HepG2 (cell line): ENCODE results near the gene CHTF18. TPM values are rescaled to one million over a fixed set of nuclear protein-coding genes. Genes with fewer than 3 reads are reported as not detected.

ENCODE experiments used
- ATAC-seq: fragments of 200-7000 bp; cut with Tn5 transposase; 3 replicates; pipeline ENCODE4 v1.9.1; 2020; ENCODE audit warnings: mild to moderate bottlenecking, moderate library complexity
- BruUV-seq: library from RNA; stranded (reverse); fragments of 400-500 nt; replicated peaks from 2 replicates; lab custom pipeline; 2021; lab: Mats Ljungman, UMichigan
- CTCF ChIA-PET: fragments of 300-600 bp; formaldehyde crosslinking; extraction: SDS; loops from one replicate; lab custom pipeline; 2021; ENCODE audit warnings: low total read pairs, inconsistent platforms, low intra/inter-chr PET ratio; lab: Yijun Ruan, JAX
- POLR2A ChIA-PET: fragments of 350-600 bp; sonication (Branson Sonifier 250); formaldehyde crosslinking; loops from one replicate; lab custom pipeline; 2020; ENCODE audit warnings: antibody characterized with exemption, inconsistent platforms; lab: Yijun Ruan, JAX
- DNase-seq: peaks from one replicate; pipeline ENCODE4 v3.0.0-alpha.2; 2015; ENCODE audit warnings: low spot score
- FAIRE-seq: peaks from 3 replicates; lab custom pipeline; 2011; peaks lifted over from hg19 to GRCh38; lab: Jason Lieb, UNC
- H2AFZ ChIP-seq: one replicate; pipeline ENCODE4 v1.6.1; 2011; ENCODE audit warnings: low read length, inconsistent platforms
- H3K27ac ChIP-seq: fragments of 300-600 bp; 3 replicates; pipeline ENCODE4 v1.8.0; 2011; ENCODE audit warnings: mixed run types, mild to moderate bottlenecking, mixed read lengths, low read length, inconsistent platforms; ENCODE audit not compliant: insufficient read depth; ENCODE audit errors: extremely low read length
- H3K27me3 ChIP-seq, 2 experiments: fragments of 200-600 bp in 1 of 2; 2 replicates in 1 of 2; 3 replicates in 1 of 2; pipeline versions ENCODE4 v1.6.0 to v1.8.0; 2011; ENCODE audit warnings: low read length in 2 of 2, mild to moderate bottlenecking in 2 of 2, moderate library complexity in 2 of 2, inconsistent platforms in 1 of 2; ENCODE audit not compliant: insufficient read depth in 2 of 2, control insufficient read depth in 1 of 2
- H3K36me3 ChIP-seq, 2 experiments: fragments of 200-600 bp in 1 of 2; replicated peaks in 1 of 2; 2 replicates in 1 of 2; 3 replicates in 1 of 2; pipeline versions ENCODE4 v1.5.1 to v1.8.0; 2011; ENCODE audit warnings: low read length in 2 of 2, inconsistent platforms in 1 of 2; ENCODE audit not compliant: insufficient read depth in 2 of 2, control insufficient read depth in 1 of 2
- H3K4me1 ChIP-seq: 2 replicates; pipeline ENCODE4 v1.5.1; 2012; ENCODE audit warnings: low read length, inconsistent platforms; ENCODE audit not compliant: insufficient read depth
- H3K4me2 ChIP-seq: 2 replicates; pipeline ENCODE4 v1.6.0; 2011; ENCODE audit warnings: low read depth, low read length, inconsistent platforms
- H3K4me3 ChIP-seq, 3 experiments: fragments of 200-600 bp in 1 of 3; sonication (generic), shearing (Covaris generic) in 1 of 3; replicated peaks in 1 of 3; 2 replicates each; pipeline ENCODE4 v1.5.1; 2011 to 2016; ENCODE audit warnings: low read length in 3 of 3, inconsistent platforms in 2 of 3, low read depth in 2 of 3, mild to moderate bottlenecking in 2 of 3, control low read depth in 1 of 3, mixed read lengths in 1 of 3; ENCODE audit not compliant: insufficient read depth in 1 of 3
- H3K79me2 ChIP-seq: one replicate; pipeline ENCODE4 v1.6.1; 2011; ENCODE audit warnings: low read length, inconsistent platforms; ENCODE audit not compliant: insufficient read depth
- H3K9ac ChIP-seq: 2 replicates; pipeline ENCODE4 v1.6.0; 2011; ENCODE audit warnings: mild to moderate bottlenecking, low read depth, low read length, inconsistent platforms; ENCODE audit not compliant: insufficient read depth
- H3K9me3 ChIP-seq: 2 replicates; pipeline ENCODE4 v1.5.1; 2012; ENCODE audit warnings: mild to moderate bottlenecking, low read length
- H4K20me1 ChIP-seq: 2 replicates; pipeline ENCODE4 v1.6.0; 2011; ENCODE audit warnings: inconsistent platforms, mild to moderate bottlenecking, low read length, moderate library complexity; ENCODE audit not compliant: insufficient read depth
- ATF1 ChIP-seq: IDR thresholded peaks from 2 replicates; pipeline ENCODE4 v1.6.1; 2016; ENCODE audit warnings: mild to moderate bottlenecking, control low read depth
- MAFF ChIP-seq: IDR thresholded peaks from 2 replicates; pipeline ENCODE4 v1.6.1; 2011; ENCODE audit warnings: low read depth, low read length, improper control_type of control experiment
- MIER3 ChIP-seq: IDR thresholded peaks from 2 replicates; pipeline ENCODE4 v1.6.1; 2016; ENCODE audit warnings: missing compliant biosample characterization, borderline replicate concordance
- MYPOP ChIP-seq: sonication (generic); formaldehyde crosslinking; IDR thresholded peaks from 2 replicates; pipeline ENCODE4 v1.8.1; 2023; ENCODE audit warnings: mild to moderate bottlenecking, moderate library complexity, missing genetic modification reagents
- REST ChIP-seq, 2 experiments: IDR thresholded peaks; 2 replicates each; pipeline ENCODE4 v1.6.1; 2011 to 2012; ENCODE audit warnings: low read length in 2 of 2, borderline replicate concordance in 1 of 2, low read depth in 1 of 2, mild to moderate bottlenecking in 1 of 2, moderate library complexity in 1 of 2
- TEAD3 ChIP-seq: optimal IDR thresholded peaks from 2 replicates; pipeline ENCODE3; 2016; ENCODE audit warnings: borderline replicate concordance
- ZBTB20 ChIP-seq: sonication (generic); formaldehyde crosslinking; IDR thresholded peaks from 2 replicates; pipeline ENCODE4 v1.8.1; 2023; ENCODE audit warnings: missing genetic modification reagents, low read depth, mild to moderate bottlenecking, borderline replicate concordance
- ZBTB33 ChIP-seq: sonication (generic); formaldehyde crosslinking; IDR thresholded peaks from 2 replicates; pipeline ENCODE4 v1.4.0; 2020; ENCODE audit warnings: missing genetic modification reagents
- ZBTB46 ChIP-seq: sonication (generic); formaldehyde crosslinking; IDR thresholded peaks from 2 replicates; pipeline ENCODE4 v1.4.0; 2020; ENCODE audit warnings: mild to moderate bottlenecking, missing genetic modification reagents, borderline replicate concordance
- ZBTB49 ChIP-seq: sonication (generic); formaldehyde crosslinking; IDR thresholded peaks from 2 replicates; pipeline ENCODE4 v1.4.0; 2020; ENCODE audit warnings: missing genetic modification reagents, borderline replicate concordance
- ZNF20 ChIP-seq: sonication (generic); formaldehyde crosslinking; IDR thresholded peaks from 2 replicates; pipeline ENCODE4 v1.4.0; 2020; ENCODE audit warnings: mild to moderate bottlenecking, moderate library complexity, missing genetic modification reagents
- WGBS: methylation state at CpG from one replicate; pipeline ENCODE4 v1.1.6; 2017; ENCODE audit warnings: low lambda C conversion rate; 5-methylcytosine and 5-hydroxymethylcytosine counted together
- in situ Hi-C: cut with HindIII; loops from 2 replicates; pipeline ENCODE4 v1.10.0; 2017; ENCODE audit warnings: low pct_unique_long_range_greater_than_20kb; ENCODE audit not compliant: extremely low pct_ligation_motif_present
- intact Hi-C: fragments of 100-400 bp; cut with micrococcal nuclease; formaldehyde crosslinking; loops from one replicate; pipeline ENCODE4 v1.10.0; 2022; ENCODE audit not compliant: unreplicated experiment
- polyA plus RNA-seq, 8 experiments: library from polyadenylated mRNA; depleted of rRNA in 3 of 8; stranded (reverse) in 7 of 8; unstranded in 1 of 8; fragments of >200 nt; fragmentation: Illumina TruSeq in 4 of 8; extraction: Trizol in 4 of 8; gene quantifications; 2 replicates each; pipeline versions ENCODE4 v1.2.1 to v1.2.3, GENCODE V29; 2011 to 2016; ENCODE audit warnings: low read depth in 4 of 8, missing spikeins in 1 of 8, mixed read lengths in 1 of 8; ENCODE audit not compliant: insufficient read depth in 1 of 8
- total RNA-seq, 5 experiments: library from RNA; depleted of rRNA; stranded (reverse); fragments of >200 nt; fragmentation: Illumina TruSeq; extraction: Trizol; gene quantifications; 2 replicates each; pipeline ENCODE4 v1.2.3, GENCODE V29; 2016; ENCODE audit warnings: low read depth in 1 of 5

The CHTF18 gene
- total and polyA plus RNA-seq, 2 of the 13 experiments (the other 11 are each of a cell fraction or from before 2014, with no cell fraction given), result 8.6 to 22.9 TPM

- Histone ChIP-seq H2AFZ (no peak overlapping the region), H3K79me2 (no peaks in the 10 kb centered on the region), H3K4me1 (no peaks in the 10 kb centered on the region), H3K4me3 (no peak overlapping the region), H3K9me3 (0 out of 2 replicates have a peak, but pooled peaks cover 5% of the 10 kb centered on the region), H3K27me3 (peaks cover 24 to 84% of the 10 kb centered on the region in 2 experiments), H4K20me1 (0 out of 2 replicates have a peak, but pooled peaks cover 3% of the 10 kb centered on the region), H3K36me3 (no peaks in the 10 kb centered on the region), H3K27ac (no peak overlapping the region), H3K4me2 (no peak overlapping the region), H3K9ac (no peak overlapping the region)
- ChIA-PET POLR2A (no interaction called here), CTCF (interaction anchor here (3.6 kb wide), 1 partner anchor 242 kb away, joined by 42 read pairs; no protein-coding TSS in a partner anchor)
- no TSS peak for BruUV-seq
- WGBS, result 50% methylated on average over 22 of the region's 22 CpGs
- ATAC-seq (no peak), DNase-seq (no peak), FAIRE-seq (no peak)
- in situ Hi-C loops, result loop anchor here (5.0 to 25.0 kb wide), 2 partner anchors 238 to 398 kb away; no protein-coding TSS in a partner anchor
- intact Hi-C loops, result no loop called here
- no peak for TF ChIP-seq MAFF
- TF ChIP-seq ZNF20, result no peak
- TF ChIP-seq ZBTB49 (CRISPR knock-in tag), result no peak
- TF ChIP-seq ZBTB46 (CRISPR knock-in tag), result no peak
- TF ChIP-seq ZBTB33, result no peak
- TF ChIP-seq TEAD3 (CRISPR knock-in tag), result no peak
- TF ChIP-seq MYPOP (CRISPR knock-in tag), result no peak
- no peak for TF ChIP-seq REST (IDR thresholded peaks at IDR 0.05; ENCODE audit: borderline replicate concordance in 1 of 2, low read depth in 1 of 2, low read length in 2 of 2)
- no peak for TF ChIP-seq ATF1 (CRISPR knock-in tag)
- TF ChIP-seq MIER3 (CRISPR knock-in tag), result no peak
- no peak for TF ChIP-seq ZBTB20 (CRISPR knock-in tag)
Measured at GRCh38 chr16:813916-814412, 25.5 kb downstream of the CHTF18 start.
